GM12878 (cell line): ENCODE data around the gene NT5C2. TPM values are rescaled to one million over a fixed set of nuclear protein-coding genes. Genes with fewer than 3 reads are reported as not detected.

Experiments used
- ATAC-seq: fragments of 200-7000 bp; cut with Tn5 transposase; 3 replicates; pipeline ENCODE4 v1.9.1; 2020; ENCODE audit warnings: mild to moderate bottlenecking, moderate library complexity
- BruUV-seq: library from RNA; stranded (reverse); fragments of 400-500 nt; replicated peaks from 2 replicates; lab custom pipeline; 2021; lab: Mats Ljungman, UMichigan
- CTCF ChIA-PET: fragments of 300-600 bp; sonication (Branson Sonifier 250); formaldehyde crosslinking; extraction: SDS; loops from one replicate; lab custom pipeline; 2021; ENCODE audit warnings: inconsistent platforms; lab: Yijun Ruan, JAX
- POLR2A ChIA-PET: fragments of 350-600 bp; formaldehyde crosslinking; extraction: SDS; loops from one replicate; lab custom pipeline; 2021; ENCODE audit warnings: inconsistent platforms; lab: Charles Lee
- RAD21 ChIA-PET: fragments of 300-600 bp; sonication (Branson Sonifier 250); formaldehyde crosslinking; loops from one replicate; lab custom pipeline; 2023; ENCODE audit warnings: antibody characterized with exemption; ENCODE audit not compliant: unreplicated experiment; lab: Charles Lee
- SMC1A ChIA-PET: fragments of 300-600 bp; sonication (Branson Sonifier 250); formaldehyde crosslinking; loops from one replicate; lab custom pipeline; 2023; ENCODE audit not compliant: unreplicated experiment, uncharacterized antibody; lab: Charles Lee
- DNase-seq: peaks from one replicate; pipeline ENCODE4 v3.0.0-alpha.2; 2011; ENCODE audit warnings: low read depth, low spot score
- FAIRE-seq: peaks from 3 replicates; lab custom pipeline; 2011; peaks lifted over from hg19 to GRCh38; lab: Jason Lieb, UNC
- H2AFZ ChIP-seq: 2 replicates; pipeline ENCODE4 v1.6.0; 2011; ENCODE audit warnings: low read depth, low read length, control low read depth; ENCODE audit not compliant: control insufficient read depth
- H3K27ac ChIP-seq: 2 replicates; pipeline ENCODE4 v1.5.1; 2011; ENCODE audit warnings: control low read depth; ENCODE audit not compliant: control insufficient read depth, insufficient read depth
- H3K27me3 ChIP-seq, 2 experiments: replicated peaks in 1 of 2; 2 replicates each; pipeline versions ENCODE4 v1.6.0 to v1.6.1; 2011; ENCODE audit warnings: low read length in 1 of 2; ENCODE audit not compliant: control insufficient read depth in 2 of 2, insufficient read depth in 2 of 2
- H3K36me3 ChIP-seq, 2 experiments: 2 replicates each; pipeline ENCODE4 v1.5.1; 2011; ENCODE audit warnings: low read length in 1 of 2; ENCODE audit not compliant: control insufficient read depth in 2 of 2, insufficient read depth in 2 of 2
- H3K4me1 ChIP-seq: 2 replicates; pipeline ENCODE4 v1.6.1; 2011; ENCODE audit warnings: mild to moderate bottlenecking, low read length, moderate library complexity, mixed read lengths; ENCODE audit not compliant: control insufficient read depth, insufficient read depth
- H3K4me2 ChIP-seq: 2 replicates; pipeline ENCODE4 v1.6.0; 2011; ENCODE audit warnings: control low read depth; ENCODE audit not compliant: control insufficient read depth, insufficient read depth
- H3K4me3 ChIP-seq: fragments of 200-600 bp; sonication (generic); 2 replicates; pipeline ENCODE4 v1.5.1; 2016
- H3K79me2 ChIP-seq: 2 replicates; pipeline ENCODE4 v1.6.0; 2011; ENCODE audit warnings: low read length; ENCODE audit not compliant: control insufficient read depth, insufficient read depth
- H3K9ac ChIP-seq: 2 replicates; pipeline ENCODE4 v1.8.0; 2011; ENCODE audit warnings: low read length, control low read depth, mixed read lengths; ENCODE audit not compliant: control insufficient read depth, insufficient read depth
- H3K9me3 ChIP-seq: replicated peaks from 3 replicates; pipeline ENCODE4 v1.5.1; 2011; ENCODE audit warnings: mild to moderate bottlenecking, low read length; ENCODE audit not compliant: control insufficient read depth, insufficient read depth
- H4K20me1 ChIP-seq: 2 replicates; pipeline ENCODE4 v1.6.0; 2011; ENCODE audit not compliant: control insufficient read depth, insufficient read depth
- FOS ChIP-seq: IDR thresholded peaks from 3 replicates; pipeline ENCODE4 v1.6.1; 2011; ENCODE audit warnings: borderline replicate concordance; ENCODE audit not compliant: insufficient read length; ENCODE audit errors: extremely low read depth
- FOXM1 ChIP-seq: IDR thresholded peaks from 2 replicates; pipeline ENCODE4 v1.6.1; 2012; ENCODE audit warnings: low read depth, mild to moderate bottlenecking, inconsistent platforms, low read length, moderate library complexity
- MAX ChIP-seq: IDR thresholded peaks from 2 replicates; pipeline ENCODE4 v1.6.1; 2012; ENCODE audit warnings: low read depth, low read length, improper control_type of control experiment
- NFXL1 ChIP-seq: fragments of 450-650 bp; IDR thresholded peaks from 2 replicates; pipeline ENCODE4 v1.6.1; 2017; ENCODE audit warnings: antibody characterized with exemption, mild to moderate bottlenecking, borderline replicate concordance
- PAX5 ChIP-seq: IDR thresholded peaks from 2 replicates; pipeline ENCODE4 v1.6.1; 2011; ENCODE audit warnings: low read depth, low read length, borderline replicate concordance
- PKNOX1 ChIP-seq: fragments of 450-650 bp; IDR thresholded peaks from 2 replicates; pipeline ENCODE4 v1.6.1; 2016; ENCODE audit warnings: mild to moderate bottlenecking
- ZBTB11 ChIP-seq: fragments of 450-650 bp; formaldehyde crosslinking; IDR thresholded peaks from 2 replicates; pipeline ENCODE4 v1.5.0; 2022; ENCODE audit warnings: mild to moderate bottlenecking, missing genetic modification characterization
- ZSCAN29 ChIP-seq: fragments of 450-650 bp; IDR thresholded peaks from 2 replicates; pipeline ENCODE4 v1.6.1; 2017; ENCODE audit warnings: mild to moderate bottlenecking, moderate library complexity
- WGBS: methylation state at CpG from one replicate; pipeline ENCODE4 v1.1.6; 2016; ENCODE audit warnings: low lambda C conversion rate; ENCODE audit not compliant: insufficient replicate concordance, insufficient coverage; ENCODE audit errors: missing lambda C conversion rate; 5-methylcytosine and 5-hydroxymethylcytosine counted together
- in situ Hi-C: fragments of 300-500 bp; cut with MboI; formaldehyde crosslinking; loops from 9 replicates; pipeline ENCODE4 v1.14.3; 2018; ENCODE audit warnings: mixed read lengths
- intact Hi-C: fragments of 100-400 bp; cut with micrococcal nuclease; formaldehyde crosslinking; loops from one replicate; pipeline ENCODE4 v1.14.2; 2022; ENCODE audit not compliant: unreplicated experiment
- polyA plus RNA-seq, 11 experiments: library from polyadenylated mRNA; depleted of rRNA in 4 of 11; unstranded in 6 of 11; stranded (reverse) in 5 of 11; fragments of >200 nt; fragmentation: Nextera tagmentation in 4 of 11; fragmentation: Illumina TruSeq in 1 of 11; extraction: Ambion mirVana in 4 of 11; extraction: Trizol in 1 of 11; gene quantifications; 1 replicate in 1 of 11; 2 replicates in 10 of 11; pipeline versions ENCODE4 v1.2.1 to v1.2.3, GENCODE V29; 2011 to 2016; ENCODE audit warnings: inconsistent platforms in 2 of 11, missing spikeins in 2 of 11, low read depth in 1 of 11
- total RNA-seq, 4 experiments: library from RNA; depleted of rRNA in 3 of 4; stranded (reverse); fragments of >200 nt in 3 of 4; fragmentation: Illumina TruSeq in 1 of 4; extraction: Trizol in 1 of 4; gene quantifications; 2 replicates each; pipeline versions ENCODE4 v1.2.1 to v1.2.3, GENCODE V29; 2013 to 2021

The NT5C2 gene
- total and polyA plus RNA-seq, 10 of the 15 experiments (the other 5 are each of a cell fraction or from before 2014, with no cell fraction given): 15.8 to 70.1 (median 56.0) TPM

- no peak for FAIRE-seq
- no TSS peak for BruUV-seq
- Histone ChIP-seq H3K4me3 (no peak overlapping the region), H3K36me3 (no peaks in the 10 kb centered on the region; a peak in 1 of 4 replicates), H2AFZ (no peak overlapping the region), H4K20me1 (no peaks in the 10 kb centered on the region), H3K4me2 (no peak overlapping the region), H3K79me2 (peaks cover 85% of the 10 kb centered on the region), H3K9ac (no peak overlapping the region), H3K27me3 (no peaks in the 10 kb centered on the region), H3K27ac (no peak overlapping the region), H3K4me1 (peaks cover 7% of the 10 kb centered on the region), H3K9me3 (no peaks in the 10 kb centered on the region)
- WGBS: 84% methylated on average over 6 of the region's 6 CpGs
- POLR2A ChIA-PET: interaction anchor here (0.6 to 0.7 kb wide), 3 partner anchors 105 to 491 kb away, joined by 3 to 4 read pairs (median 3); no protein-coding TSS in a partner anchor
- no peak for TF ChIP-seq ZSCAN29
- TF ChIP-seq ZBTB11 (CRISPR knock-in tag): no peak
- TF ChIP-seq MAX: no peak
- no peak for TF ChIP-seq PAX5
- no peak for TF ChIP-seq PKNOX1
- TF ChIP-seq FOS: no peak
- TF ChIP-seq FOXM1: no peak
- TF ChIP-seq NFXL1: no peak
- SMC1A ChIA-PET: interaction anchor here (0.7 to 6.8 kb wide), 3 partner anchors 9 to 432 kb away, joined by 3 to 68 read pairs (median 3); no protein-coding TSS in a partner anchor
- intact Hi-C loops: no loop called here
- ATAC-seq: no peak
- no peak for DNase-seq
- RAD21 ChIA-PET: no interaction called here
- CTCF ChIA-PET: interaction anchor here (0.8 kb wide), 1 partner anchor 227 kb away, joined by 3 read pairs; no protein-coding TSS in a partner anchor
- in situ Hi-C loops: no loop called here
Observed at GRCh38 chr10:103188853-103189252, 4.2 kb downstream of the NT5C2 start.
